Stromal cell of bone marrow (primary cell): Measurements from ENCODE around the gene PTPN12.
"Not testable (repeated sequence)": the region's sequence is repeated elsewhere in the genome, so short reads cannot be mapped to it uniquely, and the experiment has no call there.

Source experiments
- DNase-seq: peaks from one replicate; pipeline ENCODE4 v3.0.0-alpha.2; 2012; ENCODE audit warnings: low read depth

Gene PTPN12

DNA sequence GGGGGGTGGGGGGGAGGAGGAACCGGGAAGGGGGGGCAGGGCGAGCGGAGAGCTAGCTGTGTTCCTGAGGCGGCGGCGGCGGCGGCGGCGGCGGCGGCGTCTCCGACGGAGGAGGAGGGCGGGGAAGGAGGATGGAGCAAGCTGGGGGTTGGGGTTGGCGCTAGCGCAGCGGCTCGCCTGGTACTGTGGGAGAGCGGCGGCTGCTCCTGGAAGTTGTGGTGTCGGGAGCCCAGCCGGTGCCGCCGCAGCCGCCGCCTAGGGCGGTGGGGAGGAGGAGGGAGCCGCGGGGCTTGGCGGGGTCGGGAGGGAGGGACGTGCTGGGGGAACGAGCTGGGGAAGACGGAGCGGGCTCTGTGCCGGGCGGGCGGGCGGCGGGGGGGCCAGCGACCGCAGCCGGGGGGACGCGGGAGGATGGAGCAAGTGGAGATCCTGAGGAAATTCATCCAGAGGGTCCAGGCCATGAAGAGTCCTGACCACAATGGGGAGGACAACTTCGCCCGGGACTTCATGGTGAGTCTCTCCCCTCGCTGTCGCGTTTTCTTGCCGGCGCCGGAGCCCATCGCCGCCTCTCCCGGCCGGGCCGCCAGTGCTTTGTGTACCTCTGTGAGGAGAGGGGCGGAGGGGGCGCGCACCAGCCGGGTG, at the start of gene PTPN12:
TSS of gene PTPN12 (plus strand) at position 160 of the 642 bp plus-strand sequence. CDS start at position 412, 252 bp downstream.
- no peak for DNase-seq

GRCh38 chr7:77488986-77489385, 48.1 kb upstream of the PTPN12 start:
- DNase-seq, result no peak

GRCh38 chr7:77497079-77497478, 40.0 kb upstream of the PTPN12 start:
- no peak for DNase-seq

- DNase-seq, result no peak
Measured at GRCh38 chr7:77498659-77499379, 38.3 kb upstream of the PTPN12 start.

GRCh38 chr7:77501192-77501515, 35.9 kb upstream of the PTPN12 start:
- no peak for DNase-seq

- no peak for DNase-seq
Measured at GRCh38 chr7:77504951-77505350, 32.1 kb upstream of the PTPN12 start.

- no peak for DNase-seq
Measured at GRCh38 chr7:77506899-77507298, 30.2 kb upstream of the PTPN12 start.

GRCh38 chr7:77513002-77513670, 24.0 kb upstream of the PTPN12 start:
- DNase-seq, result not testable (repeated sequence)

DNA sequence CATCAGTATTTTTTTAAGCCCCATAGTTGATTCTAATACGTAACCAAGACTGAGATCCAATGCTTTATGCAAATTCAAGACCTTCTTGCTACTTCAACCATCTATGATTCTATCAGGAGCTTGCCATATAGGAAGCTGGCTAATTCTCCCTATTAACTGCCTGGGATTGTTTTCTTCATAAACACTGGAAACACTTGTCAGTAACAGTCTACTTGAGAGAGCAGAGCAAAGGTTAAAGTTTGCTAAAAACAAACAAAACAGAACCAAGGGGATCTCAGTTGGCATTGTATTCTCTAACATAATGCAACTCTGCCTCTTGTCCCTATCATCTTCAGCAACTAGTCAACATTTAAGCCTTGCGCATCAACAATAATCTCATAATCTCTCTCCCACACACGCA, 21.0 kb upstream of the PTPN12 start:
- DNase-seq, result no peak

GRCh38 chr7:77520261-77520660, 16.8 kb upstream of the PTPN12 start:
- no peak for DNase-seq

DNA sequence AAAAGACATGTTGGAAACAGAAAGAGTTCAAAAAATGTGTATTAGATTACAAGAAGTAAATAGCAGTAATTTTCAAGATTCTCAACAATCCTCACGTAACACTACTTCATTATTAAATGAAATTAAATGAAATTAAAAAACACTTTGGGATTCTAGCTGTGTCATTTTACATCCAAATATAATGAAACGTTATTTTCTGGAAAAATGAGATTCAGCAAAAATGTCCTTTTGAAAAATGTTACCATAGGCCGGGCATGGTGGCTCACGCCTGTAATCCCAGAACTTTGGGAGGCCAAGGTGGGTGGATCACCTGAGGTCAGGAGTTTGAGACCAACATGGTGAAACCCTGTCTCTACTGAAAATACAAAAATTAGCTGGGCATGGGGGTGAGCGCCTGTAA, 15.6 kb upstream of the PTPN12 start:
- DNase-seq, result not testable (repeated sequence)

- DNase-seq, result no peak
Measured at GRCh38 chr7:77524731-77525130, 12.4 kb upstream of the PTPN12 start.

DNA sequence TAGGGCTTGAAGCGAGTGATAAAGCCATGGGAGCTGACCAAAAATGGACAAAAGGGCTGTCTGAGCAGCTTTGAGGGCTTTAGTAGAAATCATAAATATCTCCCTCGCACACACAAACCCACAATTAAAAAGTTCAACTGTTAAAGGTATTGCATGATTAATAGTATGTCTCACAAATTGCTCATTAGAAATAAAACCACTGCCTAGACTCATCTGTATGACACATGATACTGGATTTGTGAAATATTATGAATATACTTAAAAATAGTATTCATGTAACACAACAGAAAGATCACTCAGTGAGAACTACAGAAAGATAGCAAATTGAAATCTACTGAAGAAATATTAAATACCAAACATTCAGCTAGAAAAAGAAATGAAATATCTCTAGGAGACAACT, 11.9 kb upstream of the PTPN12 start:
- DNase-seq, result no peak

- DNase-seq, result no peak
Measured at GRCh38 chr7:77528368-77528767, 8.7 kb upstream of the PTPN12 start.

GRCh38 chr7:77529279-77529678, 7.8 kb upstream of the PTPN12 start:
- DNase-seq, result no peak

DNA sequence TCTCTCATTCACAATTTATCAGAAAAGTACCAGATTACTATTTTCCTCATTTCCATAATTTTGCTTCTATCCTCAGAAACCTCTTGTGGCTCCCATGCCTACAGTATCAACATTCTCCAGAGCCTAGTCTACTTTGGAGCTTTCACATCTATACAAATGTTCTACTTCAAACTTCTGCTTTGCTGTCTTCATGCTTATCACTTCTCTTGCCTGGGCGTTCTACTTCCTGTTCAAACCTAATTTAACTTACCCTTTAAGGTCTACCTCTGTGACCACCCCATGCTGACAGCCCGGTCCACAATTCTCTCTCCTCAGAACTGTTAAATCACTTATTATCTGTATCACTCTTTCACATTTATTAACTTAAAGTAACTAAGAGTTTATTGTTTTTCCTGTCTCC, 6.1 kb upstream of the PTPN12 start:
- DNase-seq, result no peak

DNA sequence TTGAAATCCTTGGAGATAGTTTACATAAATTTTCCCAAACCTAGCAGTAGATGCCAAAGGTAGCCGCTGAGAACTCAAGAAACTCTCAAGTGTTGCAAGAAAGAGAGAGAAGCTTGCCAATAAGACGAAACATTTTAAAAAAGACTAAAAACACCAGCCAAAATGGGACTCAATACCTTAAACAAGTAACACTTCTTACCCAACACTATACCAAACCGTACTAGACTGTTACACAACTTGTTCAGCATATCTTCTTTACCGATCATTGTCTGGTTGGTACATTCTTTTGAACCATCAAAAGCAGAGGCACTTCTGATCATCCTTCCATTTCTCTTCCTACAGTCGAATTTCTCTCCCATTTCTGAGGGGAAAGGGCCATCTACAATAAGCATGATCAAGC, 4.8 kb upstream of the PTPN12 start:
- DNase-seq, result no peak

DNA sequence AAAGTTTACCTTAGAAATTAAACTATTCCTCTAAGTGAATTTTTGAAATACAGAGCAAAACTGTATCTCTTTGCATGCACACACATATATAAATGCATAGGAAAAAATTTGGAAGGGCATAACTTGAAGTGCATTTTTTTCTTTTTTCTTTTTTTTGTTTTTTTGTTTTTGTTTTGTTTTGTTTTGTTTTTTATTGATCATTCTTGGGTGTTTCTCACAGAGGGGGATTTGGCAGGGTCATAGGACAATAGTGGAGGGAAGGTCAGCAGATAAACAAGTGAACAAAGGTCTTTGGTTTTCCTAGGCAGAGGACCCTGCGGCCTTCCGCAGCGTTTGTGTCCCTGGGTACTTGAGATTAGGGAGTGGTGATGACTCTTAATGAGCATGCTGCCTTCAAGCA, 4.4 kb upstream of the PTPN12 start:
- not testable (repeated sequence) for DNase-seq

- not testable (repeated sequence) for DNase-seq
Measured at GRCh38 chr7:77534046-77534445, 3.0 kb upstream of the PTPN12 start.

DNA sequence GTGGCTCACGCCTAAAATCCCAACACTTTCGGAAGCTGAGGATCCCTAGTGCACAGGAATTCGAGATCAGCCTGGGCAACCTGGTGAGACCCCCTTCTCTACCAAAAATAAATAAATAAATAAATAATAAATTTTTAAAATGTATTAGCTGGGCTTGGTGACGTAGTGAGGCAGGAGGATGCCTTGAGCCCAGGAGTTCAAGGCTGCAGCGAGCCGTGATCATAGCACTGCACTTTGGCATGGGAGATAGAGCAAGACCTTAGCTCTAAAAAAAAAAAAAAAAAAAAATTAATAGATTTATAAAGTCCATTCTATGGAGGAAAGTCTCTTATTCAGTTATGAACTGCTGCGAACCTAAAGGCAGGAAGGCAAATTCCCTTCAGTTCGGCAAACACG, 1.1 kb upstream of the PTPN12 start:
- DNase-seq, result no peak

DNA sequence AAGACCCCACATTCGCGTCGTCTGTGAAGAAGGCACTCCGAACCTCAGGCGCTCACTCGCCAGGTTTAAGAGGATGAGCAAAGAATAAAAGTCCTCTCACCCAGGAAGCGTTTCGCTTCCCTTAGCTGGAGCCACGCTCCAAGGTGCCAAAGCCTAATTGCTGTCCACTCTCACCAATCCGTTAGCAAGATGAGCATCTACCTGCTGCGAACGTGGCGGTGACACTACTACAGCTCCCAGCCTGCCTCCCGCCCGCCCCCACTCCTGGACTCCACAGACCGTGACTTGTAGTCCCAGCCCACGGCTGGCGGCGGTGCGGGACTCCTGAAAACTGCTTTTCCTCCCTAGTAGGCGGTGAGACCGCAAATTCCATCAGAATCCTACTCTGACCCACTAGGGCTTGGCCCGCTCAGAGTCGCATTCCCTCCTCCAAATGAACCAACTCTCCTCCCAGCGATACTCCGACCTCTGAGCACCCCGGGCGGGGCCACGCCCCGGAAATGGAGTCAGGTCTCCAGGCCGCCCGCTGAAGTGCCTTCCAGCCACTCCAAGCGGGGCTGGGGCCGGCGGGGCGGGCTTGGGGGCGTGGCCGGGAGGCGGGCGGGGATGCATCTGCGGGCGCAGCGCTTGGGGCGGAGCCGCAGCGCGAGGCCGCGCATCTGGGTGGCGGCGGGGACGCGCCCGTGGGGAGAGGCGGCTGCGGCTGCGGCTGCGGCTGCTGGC, 521 bp upstream of the PTPN12 start:
- DNase-seq, result peak; percentile 95

- DNase-seq, result no peak
Measured at GRCh38 chr7:77537778-77538280, 734 bp downstream of the PTPN12 start.
